ENCODE measurements around the gene ATF6. TPM values are rescaled to one million over a fixed set of nuclear protein-coding genes. Genes with fewer than 3 reads are reported as not detected.
"Not testable (repeated sequence)": the region's sequence is repeated elsewhere in the genome, so short reads cannot be mapped to it uniquely, and the experiment has no call there.

ATF6 gene
- total and polyA plus RNA-seq, 9 of the 15 experiments (the other 6 are each of a cell fraction or from before 2014, with no cell fraction given): 11.7 to 32.4 (median 20.4) TPM

DNA sequence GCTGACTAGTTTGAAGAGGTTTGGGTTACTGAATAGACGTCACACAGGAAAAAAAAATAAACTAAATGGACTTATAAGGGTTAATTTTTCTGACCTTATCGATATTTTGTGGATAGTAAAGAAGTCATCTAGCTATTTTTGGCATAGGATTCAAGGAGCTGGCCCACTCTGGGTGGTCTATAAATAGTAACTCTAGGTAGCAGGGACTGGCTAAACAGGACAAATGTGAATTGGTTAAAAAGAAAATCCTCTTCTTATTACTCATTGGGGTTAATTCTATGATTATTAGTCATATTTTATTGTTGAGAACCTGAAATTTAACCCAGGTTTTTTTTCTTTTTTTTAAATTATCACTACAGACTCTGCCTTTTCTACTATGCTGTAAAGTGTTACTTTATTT is 61.7 kb downstream of the ATF6 start:
- CTCF ChIA-PET (ENCODE audit: low intra/inter-chr PET ratio): no interaction called here
- no peak for FAIRE-seq
- POLR2A ChIA-PET: no interaction called here

DNA sequence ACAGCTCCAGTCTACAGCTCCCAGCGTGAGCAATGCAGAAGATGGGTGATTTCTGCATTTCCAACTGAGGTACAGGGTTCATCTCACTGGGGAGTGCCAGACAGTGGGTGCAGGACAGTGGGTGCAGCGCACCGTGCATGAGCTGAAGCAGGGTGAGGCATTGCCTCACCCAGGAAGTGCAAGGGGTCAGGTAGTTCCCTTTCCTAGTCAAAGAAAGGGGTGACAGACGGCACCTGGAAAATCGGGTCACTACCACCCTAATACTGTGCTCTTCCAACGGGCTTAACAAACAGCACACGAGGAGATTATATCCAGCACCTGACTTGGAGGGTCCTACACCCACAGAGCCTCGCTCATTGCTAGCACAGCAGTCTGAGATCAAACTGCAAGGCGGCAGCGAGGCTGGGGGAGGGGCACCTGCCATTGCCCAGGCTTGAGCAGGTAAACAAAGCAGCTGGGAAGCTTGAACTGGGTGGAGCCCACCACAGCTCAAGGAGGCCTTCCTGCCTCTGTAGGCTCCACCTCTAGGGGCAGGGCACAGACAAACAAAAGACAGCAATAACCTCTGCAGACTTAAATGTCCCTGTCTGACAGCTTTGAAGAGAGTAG is 66.3 kb downstream of the ATF6 start:
- H3K27ac ChIP-seq (ENCODE audit: extremely low read depth, low read depth, low read length); H3K4me2 ChIP-seq (ENCODE audit: insufficient read depth, low read length); H3K9me1 ChIP-seq (ENCODE audit: control insufficient read depth, insufficient read depth, low read length); ATAC-seq; H4K20me1 ChIP-seq (replicated peaks; ENCODE audit: control insufficient read depth, insufficient read depth, low read length); CTCF ChIA-PET (ENCODE audit: low intra/inter-chr PET ratio); H3K79me2 ChIP-seq (ENCODE audit: control insufficient read depth, insufficient read depth, low read length); H3K4me3 ChIP-seq; intact Hi-C loops (cut with micrococcal nuclease); H3K27me3 ChIP-seq (ENCODE audit: control insufficient read depth in 2 of 2, insufficient read depth in 2 of 2, low read length in 2 of 2); BruUV-seq (replicated peaks); H3K9me3 ChIP-seq (replicated peaks; ENCODE audit: control insufficient read depth, insufficient read depth, low read depth, low read length); H2AFZ ChIP-seq (ENCODE audit: low read depth, low read length); H3K4me1 ChIP-seq (replicated peaks in 1 of 2; ENCODE audit: control insufficient read depth in 2 of 2, insufficient read depth in 2 of 2, low read length in 2 of 2); FAIRE-seq; H3K9ac ChIP-seq (ENCODE audit: insufficient read depth in 1 of 2, low read depth in 2 of 2, low read length in 2 of 2); DNase-seq (ENCODE audit: extremely low read depth in 1 of 4, low spot score in 3 of 4); POLR2A ChIA-PET; in situ Hi-C loops (cut with MboI): not testable (repeated sequence)
- 91% methylated on average over 9 of the region's 10 CpGs for WGBS (ENCODE audit: insufficient coverage, low coverage, missing lambda C conversion rate)
- H3K36me3 ChIP-seq (ENCODE audit: control insufficient read depth, insufficient read depth, low read length): peaks cover 10% of the 10 kb centered on the region; the same call in 1 of the 3 replicates

More for the DNA sequence above, 61.7 kb downstream of the ATF6 start:
- no peak for TF ChIP-seq ZKSCAN1 (IDR thresholded peaks at IDR 0.05; ENCODE audit: low read depth, low read length)
- TF ChIP-seq, protein P1, sequence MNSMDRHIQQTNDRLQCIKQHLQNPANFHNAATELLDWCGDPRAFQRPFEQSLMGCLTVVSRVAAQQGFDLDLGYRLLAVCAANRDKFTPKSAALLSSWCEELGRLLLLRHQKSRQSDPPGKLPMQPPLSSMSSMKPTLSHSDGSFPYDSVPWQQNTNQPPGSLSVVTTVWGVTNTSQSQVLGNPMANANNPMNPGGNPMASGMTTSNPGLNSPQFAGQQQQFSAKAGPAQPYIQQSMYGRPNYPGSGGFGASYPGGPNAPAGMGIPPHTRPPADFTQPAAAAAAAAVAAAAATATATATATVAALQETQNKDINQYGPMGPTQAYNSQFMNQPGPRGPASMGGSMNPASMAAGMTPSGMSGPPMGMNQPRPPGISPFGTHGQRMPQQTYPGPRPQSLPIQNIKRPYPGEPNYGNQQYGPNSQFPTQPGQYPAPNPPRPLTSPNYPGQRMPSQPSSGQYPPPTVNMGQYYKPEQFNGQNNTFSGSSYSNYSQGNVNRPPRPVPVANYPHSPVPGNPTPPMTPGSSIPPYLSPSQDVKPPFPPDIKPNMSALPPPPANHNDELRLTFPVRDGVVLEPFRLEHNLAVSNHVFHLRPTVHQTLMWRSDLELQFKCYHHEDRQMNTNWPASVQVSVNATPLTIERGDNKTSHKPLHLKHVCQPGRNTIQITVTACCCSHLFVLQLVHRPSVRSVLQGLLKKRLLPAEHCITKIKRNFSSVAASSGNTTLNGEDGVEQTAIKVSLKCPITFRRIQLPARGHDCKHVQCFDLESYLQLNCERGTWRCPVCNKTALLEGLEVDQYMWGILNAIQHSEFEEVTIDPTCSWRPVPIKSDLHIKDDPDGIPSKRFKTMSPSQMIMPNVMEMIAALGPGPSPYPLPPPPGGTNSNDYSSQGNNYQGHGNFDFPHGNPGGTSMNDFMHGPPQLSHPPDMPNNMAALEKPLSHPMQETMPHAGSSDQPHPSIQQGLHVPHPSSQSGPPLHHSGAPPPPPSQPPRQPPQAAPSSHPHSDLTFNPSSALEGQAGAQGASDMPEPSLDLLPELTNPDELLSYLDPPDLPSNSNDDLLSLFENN (IDR thresholded peaks at IDR 0.05; ENCODE audit: low read depth in 2 of 2, low read length in 2 of 2): no peak
- no peak for TF ChIP-seq TCF7L2 (IDR thresholded peaks at IDR 0.05; ENCODE audit: low read depth, low read length)
- TF ChIP-seq POLR2H (tag; IDR thresholded peaks at IDR 0.05; ENCODE audit: low read depth): 0 out of 2 replicates have a peak, but pooled peaks have one; percentile 27
- ATAC-seq (no peak), DNase-seq (ENCODE audit: extremely low read depth in 1 of 4, low spot score in 3 of 4) (no peak)
- Histone ChIP-seq H3K27ac (ENCODE audit: extremely low read depth, low read depth, low read length) (no peak overlapping the region), H3K79me2 (ENCODE audit: control insufficient read depth, insufficient read depth, low read length) (no peaks in the 10 kb centered on the region), H3K9ac (ENCODE audit: insufficient read depth in 1 of 2, low read depth in 2 of 2, low read length in 2 of 2) (no peak overlapping the region), H3K36me3 (ENCODE audit: control insufficient read depth, insufficient read depth, low read length) (peaks cover 26% of the 10 kb centered on the region), H3K4me1 (replicated peaks in 1 of 2; ENCODE audit: control insufficient read depth in 2 of 2, insufficient read depth in 2 of 2, low read length in 2 of 2) (no peaks in the 10 kb centered on the region), H2AFZ (ENCODE audit: low read depth, low read length) (no peak overlapping the region), H3K9me1 (ENCODE audit: control insufficient read depth, insufficient read depth, low read length) (no peaks in the 10 kb centered on the region), H3K4me2 (ENCODE audit: insufficient read depth, low read length) (no peak overlapping the region), H3K27me3 (ENCODE audit: control insufficient read depth in 2 of 2, insufficient read depth in 2 of 2, low read length in 2 of 2) (no peaks in the 10 kb centered on the region), H3K9me3 (replicated peaks; ENCODE audit: control insufficient read depth, insufficient read depth, low read depth, low read length) (no peaks in the 10 kb centered on the region; the same call in 1 of the 2 replicates), H3K4me3 (no peak overlapping the region), H4K20me1 (replicated peaks; ENCODE audit: control insufficient read depth, insufficient read depth, low read length) (no peaks in the 10 kb centered on the region)
- in situ Hi-C loops (cut with MboI): no loop called here
- intact Hi-C loops (cut with micrococcal nuclease): no loop called here
- BruUV-seq (replicated peaks): no TSS peak
- WGBS (ENCODE audit: insufficient coverage, low coverage, missing lambda C conversion rate): 92% methylated on average over 2 of the region's 2 CpGs
